HG03095 (cell line): ENCODE data around the gene PAPOLA.
A peak's percentile ranks its signal among the peaks of the same experiment; 100 is the strongest.

Experiments
- ATAC-seq: cut with Tn5 transposase; IDR thresholded peaks from one replicate; pipeline ENCODE4 v1.9.1; 2021; ENCODE audit warnings: moderate library complexity; ENCODE audit not compliant: unreplicated experiment

PAPOLA gene

DNA sequence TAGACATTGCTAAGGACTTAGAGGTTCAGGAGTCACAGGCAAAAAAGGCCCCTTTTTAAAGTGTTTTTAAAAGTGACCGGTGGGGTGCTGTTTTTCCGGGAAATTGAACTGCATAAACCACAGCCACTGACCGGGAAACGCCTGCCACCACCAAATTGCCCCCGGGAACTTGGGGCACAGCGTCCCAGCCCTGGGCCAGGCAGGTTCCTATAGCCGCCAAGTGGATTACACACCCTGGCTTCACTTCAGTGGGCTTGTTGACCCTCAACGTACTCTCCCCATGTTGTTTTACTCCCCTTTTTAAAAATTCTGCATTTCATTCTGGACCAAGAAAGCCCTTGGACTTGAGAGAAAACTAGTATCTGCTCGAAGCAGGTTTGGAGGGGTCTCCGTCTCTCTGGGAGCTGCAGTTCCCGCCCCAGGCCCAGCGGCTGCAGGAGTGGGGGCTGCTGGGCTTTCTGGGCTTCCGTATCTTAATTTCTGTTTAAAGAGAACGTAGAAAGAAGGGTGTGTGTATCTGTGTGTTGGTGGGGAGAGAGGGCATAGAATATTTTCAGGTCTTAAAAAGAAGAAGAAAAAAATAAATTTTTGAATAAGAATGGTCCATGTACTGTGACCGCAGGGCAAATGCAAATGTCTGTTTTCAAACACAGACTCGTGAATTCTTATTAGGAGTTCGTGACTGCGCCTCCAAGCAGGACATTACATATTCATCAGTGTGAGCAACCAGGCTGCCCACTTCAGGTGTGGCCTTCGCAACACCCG lies 82.9 kb downstream of the PAPOLA start:
- no peak for ATAC-seq

DNA sequence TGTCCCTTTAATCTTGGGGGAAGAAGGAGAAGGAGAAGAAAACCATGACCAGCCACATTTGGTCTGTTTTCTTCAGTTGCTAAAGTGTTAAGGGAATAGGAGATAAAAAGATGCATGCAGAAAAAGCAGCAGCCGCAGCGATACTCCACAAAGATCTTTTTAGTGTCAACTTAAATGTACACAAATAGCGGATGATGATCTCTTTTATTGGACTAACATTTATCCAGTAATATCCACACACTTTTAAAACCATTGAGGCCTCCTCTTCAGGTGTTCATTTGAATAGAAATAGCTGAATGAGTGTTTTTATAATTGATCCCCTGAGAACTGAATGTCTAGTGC lies 83.5 kb downstream of the PAPOLA start:
- ATAC-seq, result no peak

DNA sequence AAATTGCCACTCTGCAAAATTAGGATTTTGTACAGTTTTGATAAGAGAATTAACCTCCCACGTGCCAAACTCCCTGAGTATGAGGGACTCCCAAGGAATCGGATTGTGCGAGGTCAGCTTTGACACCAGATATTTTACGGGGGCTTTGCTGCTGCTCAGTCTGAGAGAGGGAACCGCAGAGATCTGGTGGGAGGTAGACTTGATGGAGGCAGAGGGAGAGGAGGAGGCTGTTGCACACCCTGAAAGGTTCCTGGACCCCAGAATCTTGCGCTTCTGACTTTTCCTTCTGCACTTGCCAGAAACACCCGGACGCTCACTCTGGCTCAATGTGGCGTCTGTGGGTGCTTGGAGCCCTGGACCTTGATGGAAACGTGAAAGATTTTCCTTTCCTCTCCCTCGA lies 83.9 kb downstream of the PAPOLA start:
- ATAC-seq, result no peak

DNA sequence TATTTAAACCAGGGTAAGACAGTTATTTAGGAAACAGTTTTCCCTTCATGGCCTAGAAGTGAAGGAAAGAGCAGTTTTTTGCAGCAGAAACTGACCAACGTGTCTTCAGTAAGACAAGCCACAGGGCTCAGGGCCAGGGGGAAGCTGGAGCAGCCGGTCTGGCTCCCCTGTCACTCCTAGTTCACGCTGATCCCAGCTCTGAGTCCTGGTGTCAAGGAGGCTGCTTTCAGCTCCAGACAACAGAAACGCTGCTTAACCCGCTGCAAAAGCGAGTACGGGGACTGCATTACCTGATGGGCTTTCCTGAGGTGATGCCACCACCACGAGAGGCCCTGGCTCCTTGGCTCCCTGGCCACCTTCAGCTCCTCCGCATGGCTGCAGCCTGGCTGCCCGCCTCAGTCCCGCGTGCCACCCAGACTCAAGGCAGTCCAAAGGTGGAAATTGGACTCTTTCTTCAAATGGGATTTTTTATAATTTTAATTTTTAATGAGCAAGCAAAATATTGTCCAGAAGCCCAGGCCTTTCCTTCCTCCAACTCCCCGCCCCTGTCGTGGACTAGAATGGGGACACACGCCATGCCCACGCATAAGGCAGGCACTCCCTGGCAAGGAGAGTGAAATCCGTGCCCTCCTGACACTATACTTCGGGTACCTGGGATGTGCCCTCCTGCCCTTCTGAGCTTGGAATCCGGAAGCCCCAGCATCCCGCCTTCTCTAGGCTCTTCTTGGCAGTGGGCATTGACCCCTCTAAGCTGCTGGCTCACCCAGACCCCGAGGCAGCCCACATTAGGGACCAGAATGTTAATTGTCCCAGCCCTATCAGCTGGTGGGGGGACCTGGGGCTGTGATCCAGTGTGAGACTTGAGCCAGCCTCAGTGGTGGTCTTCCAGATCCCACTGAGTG lies 85.0 kb downstream of the PAPOLA start:
- no peak for ATAC-seq

DNA sequence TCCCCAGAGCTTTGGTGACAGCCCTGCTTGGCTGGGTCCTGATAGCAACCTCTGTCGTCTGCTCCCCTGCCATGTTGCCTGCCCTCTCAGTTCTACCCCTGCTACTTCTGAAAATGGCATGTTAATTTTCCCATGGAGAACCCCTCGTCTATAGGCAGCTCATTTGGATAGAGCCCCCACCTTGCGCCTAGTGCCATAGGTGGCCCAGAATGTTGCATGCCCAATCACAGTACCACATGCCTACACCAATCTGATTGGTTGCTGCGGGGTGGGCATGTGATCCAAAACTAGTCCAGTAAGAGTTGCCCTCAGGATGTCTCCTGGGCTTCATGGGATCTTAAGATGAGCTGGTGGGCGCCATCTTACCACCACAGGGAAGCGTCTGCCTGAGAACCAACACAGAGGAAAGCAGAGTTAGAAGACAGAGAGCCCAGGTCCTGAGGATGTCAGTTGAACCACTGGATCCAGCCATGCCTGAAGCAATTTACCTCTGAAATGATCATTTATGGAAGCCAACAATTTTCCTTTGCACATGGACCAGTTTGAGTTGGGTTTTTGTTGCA lies 85.7 kb downstream of the PAPOLA start:
- ATAC-seq, result no peak

DNA sequence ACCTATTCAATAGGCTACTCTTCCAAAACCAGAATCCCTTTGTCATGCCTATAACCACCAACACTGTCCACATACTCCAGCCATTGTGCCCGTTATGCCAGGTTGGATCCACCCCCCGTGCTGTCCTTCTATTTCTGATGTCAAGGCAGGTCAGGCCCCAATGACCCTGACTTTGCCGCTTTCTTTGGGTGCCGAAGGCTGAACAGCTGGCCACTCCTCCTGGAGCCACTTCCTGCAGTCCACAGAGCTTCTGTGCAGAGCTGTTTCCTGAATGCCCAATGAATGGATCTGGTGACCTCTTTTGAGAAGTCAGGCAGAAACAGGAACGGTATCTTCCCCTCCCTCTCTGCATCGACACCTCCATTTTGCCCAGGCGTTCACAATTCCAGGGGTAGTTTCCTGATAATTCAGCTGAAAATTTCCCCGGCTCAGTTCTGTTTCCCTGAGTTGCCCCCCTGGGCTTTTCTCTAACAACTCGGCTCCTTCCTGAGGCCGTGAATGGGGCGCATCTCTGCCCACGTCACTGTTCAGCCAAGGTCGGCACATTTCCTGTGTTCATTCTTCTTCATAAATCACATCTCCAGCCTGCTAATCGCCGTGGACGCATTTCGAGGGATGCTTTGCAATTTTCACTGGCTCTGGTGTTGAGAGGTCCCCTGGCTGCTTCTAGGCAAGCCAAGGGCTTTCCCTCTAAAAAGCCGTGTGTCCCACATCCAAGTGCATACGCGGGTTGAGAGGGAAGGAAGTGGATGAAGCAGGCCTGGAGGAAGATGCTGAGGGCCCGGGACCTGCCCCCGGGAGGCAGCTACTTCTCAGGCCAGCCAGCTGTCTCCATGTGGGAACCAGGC lies 86.5 kb downstream of the PAPOLA start:
- no peak for ATAC-seq

DNA sequence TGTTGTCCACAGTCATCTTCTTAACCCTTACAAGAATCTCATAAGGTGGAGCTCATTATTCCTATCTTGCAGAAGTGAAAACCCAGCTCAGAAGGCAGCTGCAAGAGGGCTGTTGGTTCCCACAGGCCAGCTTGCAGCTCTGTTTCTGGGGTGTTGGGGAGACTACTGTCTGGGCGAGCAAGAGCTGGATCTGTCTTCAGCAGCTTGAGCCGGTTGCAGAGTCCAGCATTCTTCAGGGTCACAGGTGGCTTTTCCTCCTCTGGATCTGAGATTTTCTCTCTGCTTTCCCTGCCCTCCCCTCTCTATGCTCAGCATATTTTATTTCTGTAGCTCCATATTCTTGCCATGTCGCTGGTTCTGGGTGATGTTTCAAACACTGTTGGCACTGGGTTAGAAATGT lies 87.4 kb downstream of the PAPOLA start:
- no peak for ATAC-seq

DNA sequence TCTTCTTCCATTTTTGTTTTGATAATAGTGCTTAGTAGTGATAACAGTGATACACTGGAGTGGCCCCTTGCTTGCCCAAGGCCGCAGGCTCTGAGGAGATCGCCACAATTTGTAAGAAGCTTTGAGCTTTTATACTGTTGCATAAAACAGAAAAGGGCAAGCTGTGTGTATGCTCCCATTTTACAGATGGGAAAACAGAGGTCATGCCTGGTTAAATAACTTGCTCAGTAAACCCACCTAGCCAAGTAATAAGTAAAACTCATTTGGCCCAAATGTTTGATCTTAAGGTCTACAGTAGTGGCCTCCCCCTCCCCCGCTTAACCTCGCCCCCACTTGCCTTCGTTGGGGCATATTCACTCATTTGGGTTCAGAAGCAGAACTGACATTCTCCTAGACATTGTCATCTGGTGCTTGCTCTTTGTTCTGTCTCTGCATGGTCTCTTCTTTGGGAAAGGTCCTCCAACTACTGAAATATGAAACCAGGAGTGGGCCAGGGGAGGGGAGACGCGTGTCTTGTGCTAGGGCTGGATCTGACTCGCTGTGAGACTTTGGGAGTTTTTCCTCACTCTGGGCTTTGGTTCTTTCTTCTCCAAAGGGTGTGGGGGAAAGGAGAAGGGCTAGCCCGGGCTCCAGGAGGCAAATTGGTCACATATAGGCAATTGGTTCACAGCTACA lies 88.1 kb downstream of the PAPOLA start:
- no peak for ATAC-seq

DNA sequence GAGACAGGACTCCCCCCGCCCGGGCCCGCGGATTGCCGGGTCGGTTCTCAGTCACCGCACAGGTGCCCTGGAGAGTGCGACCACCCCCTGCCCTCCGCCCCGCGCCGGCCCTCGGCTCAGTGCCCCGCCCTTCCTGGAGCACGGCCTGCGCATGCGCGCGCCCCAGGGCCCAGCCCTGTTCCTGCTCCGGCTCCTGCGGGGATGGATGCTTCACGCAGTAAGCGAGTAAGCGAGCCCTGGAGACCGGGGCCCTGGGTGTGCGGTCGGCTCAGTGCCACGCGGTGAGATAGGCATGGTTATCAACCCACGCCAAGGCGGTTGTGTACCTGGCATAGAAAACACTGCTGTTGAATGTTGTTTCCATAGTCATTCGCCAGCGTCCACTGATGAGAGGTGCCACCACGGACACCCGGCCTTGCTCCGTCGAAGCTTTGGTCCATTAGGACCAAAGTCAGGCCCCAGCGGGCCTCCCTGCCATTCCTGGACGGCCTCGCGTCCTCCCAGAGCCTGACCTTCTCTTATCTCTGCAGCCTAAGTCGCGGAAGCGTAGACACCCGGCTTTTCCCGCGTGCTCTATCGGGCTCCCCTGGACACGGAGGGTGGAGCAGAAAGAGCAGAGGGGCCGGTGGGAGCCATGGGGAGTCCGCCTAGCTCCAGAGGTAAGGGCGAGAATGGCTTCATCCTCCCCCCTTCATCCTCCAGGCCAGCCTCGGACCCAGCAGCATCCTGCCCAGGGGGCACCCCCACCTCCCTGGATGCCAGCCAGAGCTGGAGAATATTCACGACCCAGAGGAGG lies 90.6 kb downstream of the PAPOLA start:
- ATAC-seq, result peak; percentile 77

DNA sequence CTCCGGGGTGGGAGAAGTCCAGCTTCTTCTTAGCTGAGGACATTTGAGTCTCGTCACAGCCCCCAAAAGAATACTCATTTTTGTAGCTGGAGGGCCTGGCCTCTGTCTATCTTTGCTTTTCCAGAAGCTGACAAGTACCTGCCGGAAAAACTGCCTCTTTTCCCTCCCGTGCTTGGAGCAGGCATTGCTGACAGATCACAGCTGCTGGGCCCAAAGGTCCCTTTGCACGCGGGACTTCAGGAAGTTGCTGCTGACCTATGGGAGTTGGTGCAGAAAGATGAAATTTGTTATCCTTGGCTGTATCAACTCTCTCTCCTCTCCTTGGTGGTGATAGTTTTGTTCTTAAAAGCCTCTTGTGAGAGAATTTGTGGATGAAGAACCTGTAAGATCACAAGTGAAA lies 92.8 kb downstream of the PAPOLA start:
- ATAC-seq, result no peak

DNA sequence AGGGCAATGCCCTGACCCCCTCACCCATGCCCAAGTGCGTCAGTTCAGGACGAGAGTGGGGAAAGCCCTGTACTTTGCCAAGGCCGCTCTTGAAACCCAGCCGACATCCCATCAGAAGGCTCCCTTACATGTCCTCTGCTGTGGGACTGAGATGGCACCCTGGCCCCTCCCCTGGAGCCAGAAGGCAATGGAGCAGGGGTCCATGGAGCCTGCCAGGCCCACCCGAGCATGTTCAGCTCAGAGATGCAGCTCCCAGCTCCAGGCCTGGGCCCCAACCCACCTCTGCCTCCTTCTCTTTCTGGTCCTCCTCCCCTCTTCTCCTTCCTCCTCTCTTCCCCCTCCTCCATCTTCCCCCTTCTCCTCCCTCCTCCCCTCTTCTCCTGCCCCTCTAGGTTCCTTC lies 95.5 kb downstream of the PAPOLA start:
- no peak for ATAC-seq

DNA sequence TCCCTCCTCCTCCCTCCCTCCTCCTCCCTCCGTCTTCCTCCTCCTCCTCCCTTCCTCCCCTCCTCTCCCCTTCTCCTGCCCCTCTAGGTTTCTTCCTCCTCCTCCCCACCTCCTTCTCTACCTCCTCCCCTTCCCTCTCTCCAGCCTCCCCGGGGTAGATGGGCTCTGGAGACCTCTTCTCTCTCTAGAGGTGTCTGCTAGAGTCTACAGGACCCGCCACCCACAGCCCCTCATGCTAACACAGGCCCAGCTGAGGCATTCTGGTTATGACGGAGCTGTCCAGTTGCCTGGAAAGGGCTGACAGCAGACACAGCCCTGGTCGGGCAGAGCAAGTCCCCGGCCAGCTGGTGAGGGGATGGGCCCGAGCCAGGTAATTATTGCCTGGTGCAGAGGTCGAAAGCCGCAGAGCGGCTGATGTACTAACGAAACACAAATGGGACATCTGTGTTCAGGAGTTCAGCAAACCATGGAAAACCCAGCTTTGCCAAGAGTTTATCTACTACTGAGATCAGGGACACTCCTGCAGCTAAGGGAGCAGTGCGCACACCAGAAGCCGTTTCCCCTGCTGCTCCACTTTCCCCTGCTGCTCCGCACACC lies 96.2 kb downstream of the PAPOLA start:
- no peak for ATAC-seq

DNA sequence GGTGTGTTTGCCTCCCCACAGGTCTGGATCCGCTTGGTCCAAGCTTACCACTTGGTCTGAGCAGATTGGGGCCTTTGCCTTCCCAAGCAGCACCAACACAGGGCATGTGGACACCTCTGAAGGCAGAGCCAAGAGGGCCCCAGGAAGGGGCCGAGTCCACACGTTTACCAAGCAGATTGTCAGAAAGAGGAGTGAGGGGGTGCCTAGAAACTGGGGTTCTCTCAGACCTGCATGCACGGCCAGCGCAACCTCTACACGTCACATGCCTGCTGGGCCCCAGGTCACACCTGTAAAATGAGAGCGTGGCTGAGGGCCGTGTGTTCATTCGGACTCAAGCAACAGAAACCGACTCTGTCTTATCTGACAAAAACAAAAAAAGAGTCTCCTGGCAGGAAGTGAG lies 96.9 kb downstream of the PAPOLA start:
- ATAC-seq, result no peak

DNA sequence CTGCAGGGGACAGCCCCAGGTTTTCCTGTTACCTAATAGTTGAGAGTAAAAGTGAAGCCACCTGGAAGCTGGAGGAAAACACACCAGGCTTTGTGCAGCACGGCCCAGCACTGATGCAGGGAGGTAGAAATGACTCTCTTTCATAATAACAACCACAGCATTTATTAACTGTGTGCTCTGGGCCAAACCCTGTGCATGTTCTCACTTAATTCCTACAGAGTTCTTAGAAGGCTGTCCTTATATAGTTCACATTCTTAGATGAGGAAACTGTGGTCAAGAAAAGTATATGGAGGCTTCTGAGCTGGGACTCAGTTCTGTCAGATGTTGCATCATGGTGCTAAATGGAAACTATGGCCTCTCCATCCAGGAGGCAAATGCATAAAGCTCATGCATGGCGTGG lies 100.0 kb downstream of the PAPOLA start:
- no peak for ATAC-seq

DNA sequence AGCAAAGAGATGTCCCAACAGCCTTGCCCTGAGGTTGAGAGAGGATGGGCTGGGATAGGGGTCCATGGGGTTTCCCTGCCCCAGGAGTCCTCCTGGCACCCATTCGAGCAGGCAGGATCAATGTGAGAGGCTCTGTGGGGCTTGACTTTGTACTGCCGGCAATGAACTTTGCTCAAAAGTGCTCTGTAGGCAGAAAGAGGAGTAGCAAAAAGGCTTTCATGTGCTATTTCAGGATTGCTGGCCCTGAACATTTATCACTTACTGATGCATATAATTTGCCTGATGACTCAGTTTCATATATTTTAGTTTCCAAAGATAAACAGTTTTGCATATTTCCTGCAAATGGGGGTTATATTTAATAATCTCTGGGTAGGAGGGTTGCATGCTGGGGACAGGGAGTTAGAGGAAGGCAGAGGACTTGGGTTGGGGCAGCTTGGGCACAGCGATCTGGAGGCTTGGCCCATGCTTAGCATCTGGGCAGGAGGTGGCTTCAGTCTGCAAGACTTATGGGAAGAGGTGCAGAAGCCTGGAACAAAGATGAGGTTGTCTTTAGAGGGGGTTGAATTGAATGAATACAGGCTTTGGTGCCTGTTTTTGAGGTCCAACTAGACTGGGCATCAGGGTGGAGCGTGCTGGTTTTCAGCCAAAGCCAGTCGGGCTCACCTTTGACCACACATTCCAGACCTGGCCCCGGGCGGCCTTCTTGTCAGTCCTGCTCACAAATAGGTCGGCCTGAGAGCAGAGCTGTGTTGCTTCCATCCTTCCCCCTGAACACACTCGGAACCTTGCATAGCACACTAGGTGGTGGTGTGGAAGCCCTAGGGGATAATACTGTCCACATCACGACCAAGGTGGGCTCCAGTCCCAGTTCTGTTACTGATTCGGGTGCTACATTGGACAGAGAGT lies 101.4 kb downstream of the PAPOLA start:
- ATAC-seq, result no peak

DNA sequence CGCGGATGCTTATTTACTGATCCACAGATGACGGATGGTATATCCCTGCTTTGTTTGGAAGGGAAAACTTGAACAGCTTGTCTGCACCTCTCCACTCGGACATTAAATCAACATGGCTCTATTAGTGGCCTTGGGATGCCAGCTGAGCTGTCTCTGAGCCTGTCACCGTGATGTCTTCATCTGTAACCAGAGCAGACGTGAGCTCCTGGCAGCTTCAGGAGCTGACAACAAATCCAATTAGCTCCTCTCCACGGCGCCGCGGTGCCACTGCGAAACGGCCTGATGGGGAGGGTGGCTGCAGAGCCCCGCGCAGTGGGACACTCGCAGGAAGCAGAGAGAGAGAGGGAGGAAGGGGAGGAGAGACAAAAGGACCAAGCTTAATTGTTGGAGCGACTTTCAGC lies 112.3 kb downstream of the PAPOLA start:
- no peak for ATAC-seq

DNA sequence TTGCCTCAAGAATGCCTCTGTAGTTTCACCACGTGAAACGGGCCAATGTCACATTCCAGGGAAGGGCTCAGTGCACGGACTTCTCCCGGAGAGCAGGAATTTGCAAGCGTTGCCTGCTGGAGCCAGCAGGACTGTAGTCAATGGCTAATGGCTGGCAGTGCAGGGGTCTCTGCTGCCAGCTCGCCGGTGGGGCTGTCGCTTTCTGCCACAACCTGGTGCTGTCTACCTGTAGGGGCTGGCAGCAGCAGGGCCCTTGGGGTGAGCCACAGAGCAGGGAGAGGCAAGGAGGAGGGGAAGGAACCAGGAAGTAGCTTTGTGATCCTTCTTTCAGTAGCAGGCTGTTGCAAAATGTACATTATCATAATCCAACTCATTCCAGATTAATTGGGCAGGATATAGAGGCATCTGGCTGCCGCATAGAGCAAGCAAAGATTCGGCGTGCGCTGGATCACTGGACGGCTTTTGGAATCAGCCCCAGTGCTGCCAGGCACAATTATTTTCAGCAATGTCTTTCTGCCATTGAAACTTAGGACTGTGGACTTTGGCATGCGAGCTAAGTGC lies 114.1 kb downstream of the PAPOLA start:
- ATAC-seq, result no peak
